ENCODE data around the gene RILP. TPM values are rescaled to one million over a fixed set of nuclear protein-coding genes. Genes with fewer than 3 reads are reported as not detected.
"Not testable (repeated sequence)": the region's sequence is repeated elsewhere in the genome, so short reads cannot be mapped to it uniquely, and the experiment has no call there.

Gene RILP
- polyA plus RNA-seq, 2 of the 4 experiments (the other 2 are of a cell fraction), result 6.4 to 6.8 TPM

DNA sequence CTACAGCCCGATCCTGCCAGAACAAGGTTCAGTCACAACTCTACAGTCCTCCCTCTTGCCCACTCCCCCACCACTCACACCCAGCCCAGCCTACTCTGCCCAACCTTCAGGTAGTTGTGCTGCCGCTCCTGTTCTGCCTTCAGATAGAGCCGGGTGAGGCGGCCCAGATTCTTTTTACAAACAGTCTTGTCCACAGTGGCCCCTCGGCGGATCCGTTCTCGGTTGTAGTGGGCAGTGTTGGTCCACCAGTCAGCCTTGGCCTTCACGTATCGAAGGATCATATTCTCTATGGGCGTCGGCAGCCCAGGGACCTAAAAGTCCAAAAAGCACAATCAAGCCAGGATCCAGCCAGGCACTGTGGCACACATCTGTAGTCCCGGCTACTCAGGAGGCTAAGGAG lies 26.7 kb upstream of the RILP start:
- ChIA-PET CTCF (interaction anchor here (1.2 to 10.2 kb wide), 4 partner anchors 8 to 27 kb away, joined by 3 to 47 read pairs (median 6); partner anchors contain the start of gene RILP), POLR2A (interaction anchor here (2.6 kb wide), 1 partner anchor 27 kb away, joined by 9 read pairs; the partner anchor contains the start of gene RILP)
- no peak overlapping the region for H3K27ac ChIP-seq
- no peak for FAIRE-seq
- ATAC-seq, result no peak
- H3K4me3 ChIP-seq, result no peak overlapping the region
- no peak for DNase-seq (ENCODE audit: low read depth in 1 of 2, low spot score in 1 of 2)
- H3K4me2 ChIP-seq, result no peak overlapping the region
- 94% methylated on average over 13 of the region's 13 CpGs for WGBS (ENCODE audit: missing lambda C conversion rate)
- TF ChIP-seq NFE2L2 (conservative IDR thresholded peaks at IDR 0.05; ENCODE audit: low read length) (no peak), ZSCAN20 (CRISPR knock-in tag; IDR thresholded peaks at IDR 0.05) (no peak), RFX5 (IDR thresholded peaks at IDR 0.05) (no peak), GATA3 (IDR thresholded peaks at IDR 0.05; ENCODE audit: borderline replicate concordance) (no peak), KDM5A (IDR thresholded peaks at IDR 0.05) (no peak), RCOR1 (IDR thresholded peaks at IDR 0.05; ENCODE audit: low read depth, low read length) (no peak), BHLHE40 (IDR thresholded peaks at IDR 0.05; ENCODE audit: low read depth, low read length) (no peak), HEYL (CRISPR knock-in tag; IDR thresholded peaks at IDR 0.05) (no peak), POLR2A (IDR thresholded peaks at IDR 0.05; ENCODE audit: low read length) (no peak), HOXA7 (CRISPR knock-in tag; IDR thresholded peaks at IDR 0.05) (no peak), MAFK (IDR thresholded peaks at IDR 0.05; ENCODE audit: partially characterized antibody) (no peak), PHF8 (IDR thresholded peaks at IDR 0.05; ENCODE audit: borderline replicate concordance, low read depth) (no peak)
- TF ChIP-seq, protein P1, sequence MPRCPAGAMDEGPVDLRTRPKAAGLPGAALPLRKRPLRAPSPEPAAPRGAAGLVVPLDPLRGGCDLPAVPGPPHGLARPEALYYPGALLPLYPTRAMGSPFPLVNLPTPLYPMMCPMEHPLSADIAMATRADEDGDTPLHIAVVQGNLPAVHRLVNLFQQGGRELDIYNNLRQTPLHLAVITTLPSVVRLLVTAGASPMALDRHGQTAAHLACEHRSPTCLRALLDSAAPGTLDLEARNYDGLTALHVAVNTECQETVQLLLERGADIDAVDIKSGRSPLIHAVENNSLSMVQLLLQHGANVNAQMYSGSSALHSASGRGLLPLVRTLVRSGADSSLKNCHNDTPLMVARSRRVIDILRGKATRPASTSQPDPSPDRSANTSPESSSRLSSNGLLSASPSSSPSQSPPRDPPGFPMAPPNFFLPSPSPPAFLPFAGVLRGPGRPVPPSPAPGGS (IDR thresholded peaks at IDR 0.05), result no peak
- TF ChIP-seq, protein P2, sequence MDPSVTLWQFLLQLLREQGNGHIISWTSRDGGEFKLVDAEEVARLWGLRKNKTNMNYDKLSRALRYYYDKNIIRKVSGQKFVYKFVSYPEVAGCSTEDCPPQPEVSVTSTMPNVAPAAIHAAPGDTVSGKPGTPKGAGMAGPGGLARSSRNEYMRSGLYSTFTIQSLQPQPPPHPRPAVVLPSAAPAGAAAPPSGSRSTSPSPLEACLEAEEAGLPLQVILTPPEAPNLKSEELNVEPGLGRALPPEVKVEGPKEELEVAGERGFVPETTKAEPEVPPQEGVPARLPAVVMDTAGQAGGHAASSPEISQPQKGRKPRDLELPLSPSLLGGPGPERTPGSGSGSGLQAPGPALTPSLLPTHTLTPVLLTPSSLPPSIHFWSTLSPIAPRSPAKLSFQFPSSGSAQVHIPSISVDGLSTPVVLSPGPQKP (IDR thresholded peaks at IDR 0.05; ENCODE audit: low read depth, low read length), result no peak
- TF ChIP-seq, protein P3, sequence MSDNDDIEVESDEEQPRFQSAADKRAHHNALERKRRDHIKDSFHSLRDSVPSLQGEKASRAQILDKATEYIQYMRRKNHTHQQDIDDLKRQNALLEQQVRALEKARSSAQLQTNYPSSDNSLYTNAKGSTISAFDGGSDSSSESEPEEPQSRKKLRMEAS (IDR thresholded peaks at IDR 0.05), result no peak
- TF ChIP-seq, protein P4, sequence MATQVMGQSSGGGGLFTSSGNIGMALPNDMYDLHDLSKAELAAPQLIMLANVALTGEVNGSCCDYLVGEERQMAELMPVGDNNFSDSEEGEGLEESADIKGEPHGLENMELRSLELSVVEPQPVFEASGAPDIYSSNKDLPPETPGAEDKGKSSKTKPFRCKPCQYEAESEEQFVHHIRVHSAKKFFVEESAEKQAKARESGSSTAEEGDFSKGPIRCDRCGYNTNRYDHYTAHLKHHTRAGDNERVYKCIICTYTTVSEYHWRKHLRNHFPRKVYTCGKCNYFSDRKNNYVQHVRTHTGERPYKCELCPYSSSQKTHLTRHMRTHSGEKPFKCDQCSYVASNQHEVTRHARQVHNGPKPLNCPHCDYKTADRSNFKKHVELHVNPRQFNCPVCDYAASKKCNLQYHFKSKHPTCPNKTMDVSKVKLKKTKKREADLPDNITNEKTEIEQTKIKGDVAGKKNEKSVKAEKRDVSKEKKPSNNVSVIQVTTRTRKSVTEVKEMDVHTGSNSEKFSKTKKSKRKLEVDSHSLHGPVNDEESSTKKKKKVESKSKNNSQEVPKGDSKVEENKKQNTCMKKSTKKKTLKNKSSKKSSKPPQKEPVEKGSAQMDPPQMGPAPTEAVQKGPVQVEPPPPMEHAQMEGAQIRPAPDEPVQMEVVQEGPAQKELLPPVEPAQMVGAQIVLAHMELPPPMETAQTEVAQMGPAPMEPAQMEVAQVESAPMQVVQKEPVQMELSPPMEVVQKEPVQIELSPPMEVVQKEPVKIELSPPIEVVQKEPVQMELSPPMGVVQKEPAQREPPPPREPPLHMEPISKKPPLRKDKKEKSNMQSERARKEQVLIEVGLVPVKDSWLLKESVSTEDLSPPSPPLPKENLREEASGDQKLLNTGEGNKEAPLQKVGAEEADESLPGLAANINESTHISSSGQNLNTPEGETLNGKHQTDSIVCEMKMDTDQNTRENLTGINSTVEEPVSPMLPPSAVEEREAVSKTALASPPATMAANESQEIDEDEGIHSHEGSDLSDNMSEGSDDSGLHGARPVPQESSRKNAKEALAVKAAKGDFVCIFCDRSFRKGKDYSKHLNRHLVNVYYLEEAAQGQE (IDR thresholded peaks at IDR 0.05), result no peak
- H3K4me1 ChIP-seq, result no peaks in the 10 kb centered on the region
- H3K9me3 ChIP-seq, result no peaks in the 10 kb centered on the region

DNA sequence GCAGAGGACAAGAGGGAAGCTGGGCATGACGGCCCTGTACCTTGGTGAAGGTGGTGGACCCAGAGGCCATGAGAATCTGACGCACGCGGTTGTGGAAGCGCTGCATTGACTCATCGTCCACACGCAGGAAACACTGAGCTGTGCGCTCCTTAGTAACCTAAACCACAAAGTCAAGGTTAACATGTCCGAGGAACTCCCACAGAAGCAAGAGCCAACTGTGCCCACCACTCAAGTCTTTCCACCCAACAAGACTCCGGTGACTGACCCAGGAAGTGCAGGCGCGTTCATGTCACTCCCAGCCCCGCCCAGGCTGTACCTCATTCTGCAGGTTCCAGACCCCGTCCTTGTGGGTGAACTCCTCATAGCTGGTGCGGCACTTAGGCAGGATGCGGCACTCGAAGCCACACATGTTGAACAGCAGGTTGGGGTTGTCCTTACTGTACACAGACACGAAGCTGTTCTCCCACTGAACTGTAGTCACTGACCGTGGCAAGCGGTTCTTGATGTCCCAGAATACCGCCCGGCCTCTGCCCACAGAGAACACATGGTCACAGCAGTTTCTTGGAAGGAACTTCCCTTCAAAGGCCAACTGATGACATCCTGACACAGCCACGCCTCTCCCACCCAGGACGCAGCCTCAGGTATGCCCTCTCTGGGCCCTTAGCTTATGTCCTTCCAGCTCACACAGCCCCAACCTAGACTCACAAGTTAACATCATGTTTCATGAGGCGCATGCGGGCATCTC lies 23.5 kb upstream of the RILP start:
- Histone ChIP-seq H3K4me1 (no peaks in the 10 kb centered on the region), H3K4me2 (no peak overlapping the region), H3K27ac (no peak overlapping the region), H3K9me3 (no peaks in the 10 kb centered on the region), H3K4me3 (no peak overlapping the region)
- POLR2A ChIA-PET, result interaction anchor here (1.1 to 1.6 kb wide), 2 partner anchors 11 to 24 kb away, joined by 7 to 12 read pairs; partner anchors contain the start of gene RILP
- no peak; a peak in 1 of 6 replicates for ATAC-seq
- TF ChIP-seq RAD21 (conservative IDR thresholded peaks at IDR 0.05 in 1 of 2, IDR thresholded peaks at IDR 0.05 in 1 of 2) (no peak), POLR2AphosphoS2 (conservative IDR thresholded peaks at IDR 0.05; ENCODE audit: low read length) (0 out of 2 replicates have a peak, but pooled peaks have one; percentile 39)
- WGBS (ENCODE audit: missing lambda C conversion rate), result 95% methylated on average over 26 of the region's 26 CpGs
- DNase-seq (ENCODE audit: low read depth in 1 of 2, low spot score in 1 of 2), result no peak
- no peak for FAIRE-seq
- CTCF ChIA-PET, result interaction anchor here (0.9 to 15.4 kb wide), 6 partner anchors 9 to 40 kb away, joined by 3 to 204 read pairs (median 7); partner anchors contain the start of genes RILP and SCARF1

DNA sequence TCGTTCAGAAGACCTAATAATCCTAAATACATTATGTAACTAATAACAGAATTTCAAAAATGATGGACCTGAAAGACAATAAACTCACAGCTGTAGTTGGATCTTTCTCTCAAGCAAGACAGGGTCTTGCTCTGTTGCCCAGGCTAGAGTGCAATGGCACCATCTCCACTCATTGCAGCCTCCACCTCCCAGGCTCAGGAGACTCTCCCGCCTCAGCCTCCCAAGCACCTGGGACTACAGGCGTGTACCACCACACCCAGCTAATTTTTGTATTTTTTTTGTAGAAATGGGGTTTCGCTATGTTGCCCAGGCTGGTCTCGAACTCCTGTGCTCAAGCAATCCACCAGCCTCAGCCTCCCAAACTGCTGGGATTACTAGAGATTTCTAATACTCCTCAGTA lies 14.3 kb upstream of the RILP start:
- not testable (repeated sequence) for H3K27ac ChIP-seq; H3K4me3 ChIP-seq; H3K4me2 ChIP-seq; FAIRE-seq; H3K9me3 ChIP-seq; DNase-seq (ENCODE audit: low read depth in 1 of 2, low spot score in 1 of 2); ATAC-seq; H3K4me1 ChIP-seq
- ChIA-PET CTCF (interaction anchor here (0.8 to 15.4 kb wide), 4 partner anchors 9 to 47 kb away, joined by 3 to 204 read pairs (median 3); partner anchors contain the start of genes RILP, SCARF1 and TLCD2), POLR2A (interaction anchor here (0.6 to 1.5 kb wide), 2 partner anchors 14 to 199 kb away, joined by 3 to 21 read pairs; partner anchors contain the start of gene RILP)
- 96% methylated on average over 5 of the region's 5 CpGs for WGBS (ENCODE audit: missing lambda C conversion rate)

All from A549 (cell line).